Endothelial cell of umbilical vein (primary cell): Measurements from ENCODE around the gene LRFN3. TPM values are rescaled to one million over a fixed set of nuclear protein-coding genes. Genes with fewer than 3 reads are reported as not detected.

Experiments
- BruUV-seq: library from RNA; stranded (reverse); fragments of 400-500 nt; replicated peaks from 2 replicates; lab custom pipeline; 2021; lab: Mats Ljungman, UMichigan
- CTCF ChIA-PET: fragments of 300-600, 350-600 bp; sonication (Branson Sonifier 250); formaldehyde crosslinking; loops from one replicate; lab custom pipeline; 2021; ENCODE audit warnings: antibody characterized with exemption, inconsistent platforms; lab: Charles Lee
- POLR2A ChIA-PET: fragments of 300-600, 350-600 bp; sonication (Branson Sonifier 250); formaldehyde crosslinking; loops from one replicate; lab custom pipeline; 2021; ENCODE audit warnings: antibody characterized with exemption, inconsistent platforms; lab: Charles Lee
- DNase-seq: peaks from one replicate; pipeline ENCODE4 v3.0.0-alpha.2; 2011; ENCODE audit warnings: low read depth, low spot score
- FAIRE-seq: peaks from 2 replicates; lab custom pipeline; 2011; peaks lifted over from hg19 to GRCh38; lab: Jason Lieb, UNC
- H2AFZ ChIP-seq: 2 replicates; pipeline ENCODE4 v1.6.0; 2012; ENCODE audit warnings: low read depth, low read length, control low read depth, inconsistent platforms
- H3K27ac ChIP-seq: 2 replicates; pipeline ENCODE4 v1.5.1; 2011; ENCODE audit warnings: low read depth, mild to moderate bottlenecking, control low read depth, low read length, moderate library complexity; ENCODE audit not compliant: insufficient read depth
- H3K27me3 ChIP-seq, 2 experiments: 2 replicates each; pipeline versions ENCODE4 v1.6.0 to v1.6.1; 2011; ENCODE audit warnings: low read length in 2 of 2, mixed read lengths in 1 of 2; ENCODE audit not compliant: control insufficient read depth in 2 of 2, insufficient read depth in 2 of 2
- H3K36me3 ChIP-seq, 2 experiments: 2 replicates in 1 of 2; 3 replicates in 1 of 2; pipeline ENCODE4 v1.5.1; 2011; ENCODE audit warnings: low read length in 2 of 2, mild to moderate bottlenecking in 1 of 2, moderate library complexity in 1 of 2; ENCODE audit not compliant: control insufficient read depth in 2 of 2, insufficient read depth in 2 of 2; ENCODE audit errors: extremely low read depth in 1 of 2
- H3K4me1 ChIP-seq: 3 replicates; pipeline ENCODE4 v1.5.1; 2011; ENCODE audit warnings: mild to moderate bottlenecking, low read length; ENCODE audit not compliant: control insufficient read depth, insufficient read depth; ENCODE audit errors: extremely low read depth
- H3K4me2 ChIP-seq: 2 replicates; pipeline ENCODE4 v1.6.1; 2011; ENCODE audit warnings: low read length, control low read depth, mixed read lengths; ENCODE audit not compliant: insufficient read depth
- H3K4me3 ChIP-seq, 3 experiments: fragments of 200-600 bp in 1 of 3; sonication (generic), shearing (Covaris generic) in 1 of 3; replicated peaks in 1 of 3; 2 replicates each; pipeline ENCODE4 v1.5.1; 2011 to 2016; ENCODE audit warnings: control low read depth in 3 of 3, low read length in 3 of 3, mild to moderate bottlenecking in 2 of 3, inconsistent platforms in 1 of 3, low read depth in 1 of 3, moderate library complexity in 1 of 3; ENCODE audit not compliant: insufficient read depth in 1 of 3
- H3K79me2 ChIP-seq: 2 replicates; pipeline ENCODE4 v1.6.0; 2012; ENCODE audit warnings: low read length, inconsistent platforms; ENCODE audit not compliant: control insufficient read depth, insufficient read depth
- H3K9ac ChIP-seq: replicated peaks from 2 replicates; pipeline ENCODE3; 2011; ENCODE audit warnings: low read length, control low read depth; ENCODE audit not compliant: insufficient read depth; ENCODE audit errors: extremely low read depth
- H3K9me1 ChIP-seq: replicated peaks from 3 replicates; pipeline ENCODE4 v1.6.0; 2011; ENCODE audit warnings: mild to moderate bottlenecking, low read length; ENCODE audit not compliant: control insufficient read depth, insufficient read depth; ENCODE audit errors: extremely low read depth
- H3K9me3 ChIP-seq: replicated peaks from 2 replicates; pipeline ENCODE4 v1.5.1; 2012; ENCODE audit warnings: low read length, inconsistent platforms; ENCODE audit not compliant: control insufficient read depth, insufficient read depth
- H4K20me1 ChIP-seq: replicated peaks from 2 replicates; pipeline ENCODE3; 2011; ENCODE audit warnings: mild to moderate bottlenecking, low read length; ENCODE audit not compliant: control insufficient read depth, insufficient read depth; ENCODE audit errors: extremely low read depth
- CTCF ChIP-seq, 2 donors: IDR thresholded peaks; 1 replicate in 1 of 2; 2 replicates in 1 of 2; pipeline ENCODE4 v1.5.1; 2011; ENCODE audit warnings: low read length in 2 of 2, mild to moderate bottlenecking in 2 of 2, moderate library complexity in 2 of 2, control low read depth in 1 of 2, inconsistent platforms in 1 of 2, low read depth in 1 of 2; ENCODE audit not compliant: insufficient read depth in 1 of 2; ENCODE audit errors: extremely low read depth in 1 of 2
- EZH2 ChIP-seq: IDR thresholded peaks from 2 replicates; pipeline ENCODE4 v1.6.1; 2012; ENCODE audit warnings: borderline replicate concordance, low read depth, mild to moderate bottlenecking, moderate library complexity, low read length, inconsistent platforms; ENCODE audit not compliant: severe bottlenecking
- FOS ChIP-seq: IDR thresholded peaks from 2 replicates; pipeline ENCODE4 v1.6.1; 2011; ENCODE audit warnings: mild to moderate bottlenecking, low read length, moderate library complexity, borderline replicate concordance; ENCODE audit not compliant: insufficient read depth
- GATA2 ChIP-seq: IDR thresholded peaks from 2 replicates; pipeline ENCODE4 v1.7.0; 2011; ENCODE audit warnings: low read depth, mild to moderate bottlenecking, moderate library complexity, mixed read lengths, low read length; ENCODE audit not compliant: insufficient read length, insufficient read depth
- JUN ChIP-seq: IDR thresholded peaks from 2 replicates; pipeline ENCODE4 v1.6.1; 2011; ENCODE audit warnings: borderline replicate concordance, low read depth; ENCODE audit not compliant: insufficient read length, insufficient read depth
- MAX ChIP-seq: IDR thresholded peaks from 2 replicates; pipeline ENCODE4 v1.6.1; 2011; ENCODE audit not compliant: insufficient read depth, insufficient read length
- MYC ChIP-seq: IDR thresholded peaks from one replicate; pipeline ENCODE4 v1.6.1; 2011; ENCODE audit warnings: mild to moderate bottlenecking, low read depth, low read length
- POLR2A ChIP-seq: IDR thresholded peaks from 2 replicates; pipeline ENCODE4 v1.6.1; 2012; ENCODE audit warnings: low read depth, mild to moderate bottlenecking, control low read depth, low read length
- POLR2AphosphoS5 ChIP-seq: IDR thresholded peaks from 2 replicates; pipeline ENCODE4 v1.6.1; 2012; ENCODE audit warnings: low read depth, mild to moderate bottlenecking, control low read depth, low read length, moderate library complexity; ENCODE audit not compliant: insufficient read depth
- dilution Hi-C: fragments of 300-500 bp; cut with MboI; formaldehyde crosslinking; loops from one replicate; pipeline ENCODE4 v1.15.0; 2019; ENCODE audit warnings: low sequenced_read_pairs; ENCODE audit not compliant: extremely low pct_ligation_motif_present
- intact Hi-C: fragments of 100-400 bp; cut with micrococcal nuclease; formaldehyde crosslinking; loops from one replicate; pipeline ENCODE4 v1.10.0; 2022
- polyA plus RNA-seq, 4 experiments: library from polyadenylated mRNA; depleted of rRNA in 3 of 4; stranded (reverse) in 3 of 4; unstranded in 1 of 4; fragments of >200 nt; gene quantifications; 2 replicates each; pipeline versions ENCODE4 v1.2.1 to v1.2.3, GENCODE V29; 2011 to 2012; ENCODE audit warnings: missing spikeins in 1 of 4
- total RNA-seq: library from RNA; stranded (reverse); gene quantifications from 2 replicates; pipeline ENCODE4 v1.2.3, GENCODE V29; 2021

The LRFN3 gene
- total and polyA plus RNA-seq, 2 donors (not counting 3 experiments of a cell fraction or from before 2014, with no cell fraction given): 4.1 to 15.9 TPM

- H2AFZ ChIP-seq: no peak overlapping the region
- H3K9me3 ChIP-seq: no peaks in the 10 kb centered on the region
- peaks cover 2% of the 10 kb centered on the region for H3K79me2 ChIP-seq
- DNase-seq (no peak), FAIRE-seq (no peak)
- POLR2A ChIA-PET: no interaction called here
- H3K9ac ChIP-seq: no peak overlapping the region
- no peaks in the 10 kb centered on the region for H4K20me1 ChIP-seq
- CTCF ChIA-PET: no interaction called here
- BruUV-seq: no TSS peak
- no peak overlapping the region for H3K4me3 ChIP-seq
- no peaks in the 10 kb centered on the region for H3K9me1 ChIP-seq
- dilution Hi-C loops: no loop called here
- no peaks in the 10 kb centered on the region for H3K27me3 ChIP-seq
- TF ChIP-seq MYC: no peak
- no peak for TF ChIP-seq CTCF (IDR thresholded peaks at IDR 0.05; ENCODE audit: extremely low read depth in 1 of 2, insufficient read depth in 1 of 2, low read depth in 1 of 2, low read length in 2 of 2)
- no peak for TF ChIP-seq MAX
- TF ChIP-seq POLR2AphosphoS5: no peak
- TF ChIP-seq GATA2: no peak
- no peak for TF ChIP-seq POLR2A
- TF ChIP-seq EZH2: no peak
- no peak for TF ChIP-seq FOS
- no peak for TF ChIP-seq JUN
- H3K36me3 ChIP-seq: peaks cover 0 to 10% of the 10 kb centered on the region in 2 experiments
- H3K4me1 ChIP-seq: peaks cover 14% of the 10 kb centered on the region
- H3K4me2 ChIP-seq: no peak overlapping the region
- intact Hi-C loops: no loop called here
- no peak overlapping the region for H3K27ac ChIP-seq
Observed at GRCh38 chr19:35896643-35897040, 39.5 kb upstream of the LRFN3 start.
